Measurements from ENCODE around the gene MRPL24. TPM values are rescaled to one million over a fixed set of nuclear protein-coding genes. Genes with fewer than 3 reads are reported as not detected.

Gene MRPL24
- total and polyA plus RNA-seq, 2 of the 13 experiments (the other 11 are each of a cell fraction or from before 2014, with no cell fraction given), result 38.1 to 42.9 TPM

DNA sequence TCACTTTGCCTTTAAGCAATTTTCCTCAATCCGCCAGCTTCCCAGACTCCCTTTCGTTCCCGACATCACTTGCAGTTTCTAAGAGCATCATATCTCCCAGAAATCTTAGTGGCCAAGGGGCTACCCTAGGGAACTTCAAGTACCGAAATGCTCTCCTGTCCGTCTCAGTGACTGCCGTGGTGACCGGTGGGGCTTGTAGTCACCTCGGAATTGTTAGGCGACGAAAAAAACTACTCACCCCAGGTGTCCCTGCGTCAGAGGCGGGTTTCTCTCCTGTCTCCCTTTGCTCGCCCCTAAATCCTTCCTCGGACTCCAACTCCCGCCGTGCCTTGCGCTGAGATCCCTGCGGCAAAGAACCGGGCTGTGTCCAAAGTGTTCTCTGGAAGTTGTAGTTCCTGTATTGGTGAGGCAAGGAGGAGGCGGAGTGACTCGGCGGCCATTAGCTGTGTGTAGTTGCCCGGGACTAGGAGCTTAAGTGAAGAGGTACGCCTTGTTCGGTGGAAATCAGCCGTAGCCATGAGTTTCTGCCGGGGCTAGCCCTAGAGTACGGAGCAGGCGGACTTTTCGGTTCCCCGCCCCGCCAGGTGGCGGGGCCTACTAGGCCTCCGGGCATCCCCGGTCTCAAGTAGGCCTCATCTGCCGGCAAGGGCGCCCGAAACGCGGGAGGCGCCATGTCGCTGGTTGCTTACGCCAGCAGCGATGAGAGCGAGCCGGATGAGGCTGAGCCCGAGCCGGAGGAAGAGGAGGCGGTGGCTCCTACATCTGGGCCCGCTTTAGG, 26.4 kb upstream of the MRPL24 start, which contains the start of gene PRCC (continued):
- TF ChIP-seq, protein P1, sequence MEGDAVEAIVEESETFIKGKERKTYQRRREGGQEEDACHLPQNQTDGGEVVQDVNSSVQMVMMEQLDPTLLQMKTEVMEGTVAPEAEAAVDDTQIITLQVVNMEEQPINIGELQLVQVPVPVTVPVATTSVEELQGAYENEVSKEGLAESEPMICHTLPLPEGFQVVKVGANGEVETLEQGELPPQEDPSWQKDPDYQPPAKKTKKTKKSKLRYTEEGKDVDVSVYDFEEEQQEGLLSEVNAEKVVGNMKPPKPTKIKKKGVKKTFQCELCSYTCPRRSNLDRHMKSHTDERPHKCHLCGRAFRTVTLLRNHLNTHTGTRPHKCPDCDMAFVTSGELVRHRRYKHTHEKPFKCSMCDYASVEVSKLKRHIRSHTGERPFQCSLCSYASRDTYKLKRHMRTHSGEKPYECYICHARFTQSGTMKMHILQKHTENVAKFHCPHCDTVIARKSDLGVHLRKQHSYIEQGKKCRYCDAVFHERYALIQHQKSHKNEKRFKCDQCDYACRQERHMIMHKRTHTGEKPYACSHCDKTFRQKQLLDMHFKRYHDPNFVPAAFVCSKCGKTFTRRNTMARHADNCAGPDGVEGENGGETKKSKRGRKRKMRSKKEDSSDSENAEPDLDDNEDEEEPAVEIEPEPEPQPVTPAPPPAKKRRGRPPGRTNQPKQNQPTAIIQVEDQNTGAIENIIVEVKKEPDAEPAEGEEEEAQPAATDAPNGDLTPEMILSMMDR (CRISPR knock-in tag; IDR thresholded peaks at IDR 0.05), result no peak
- TF ChIP-seq KDM3A (CRISPR knock-in tag; IDR thresholded peaks at IDR 0.05; ENCODE audit: low read depth) (no peak; the same call in 1 of the 2 replicates), CREB3 (CRISPR knock-in tag; IDR thresholded peaks at IDR 0.05) (no peak), FOSL2 (CRISPR knock-in tag; IDR thresholded peaks at IDR 0.05) (peak; percentile 57), ZNF766 (CRISPR knock-in tag; IDR thresholded peaks at IDR 0.05; ENCODE audit: borderline replicate concordance) (peak; percentile 74; the same call in 1 of the 2 replicates), ELF1 (CRISPR knock-in tag; IDR thresholded peaks at IDR 0.05) (peak; percentile 92), ZNF503 (CRISPR knock-in tag; IDR thresholded peaks at IDR 0.05) (no peak), ZNF180 (CRISPR knock-in tag; IDR thresholded peaks at IDR 0.05; ENCODE audit: borderline replicate concordance, low read depth) (no peak; the same call in 1 of the 2 replicates), SNAPC5 (CRISPR knock-in tag; IDR thresholded peaks at IDR 0.05; ENCODE audit: borderline replicate concordance) (no peak), SMAD1 (CRISPR knock-in tag; IDR thresholded peaks at IDR 0.05; ENCODE audit: borderline replicate concordance, low read depth) (no peak), ZNF235 (CRISPR knock-in tag; IDR thresholded peaks at IDR 0.05; ENCODE audit: borderline replicate concordance) (no peak), RAD51 (IDR thresholded peaks at IDR 0.05; ENCODE audit: borderline replicate concordance) (no peak), SNAI1 (CRISPR knock-in tag; IDR thresholded peaks at IDR 0.05; ENCODE audit: borderline replicate concordance) (no peak), FOXA1 (IDR thresholded peaks at IDR 0.05) (no peak), FOXA1 (CRISPR knock-in tag; IDR thresholded peaks at IDR 0.05) (0 out of 2 replicates have a peak, but pooled peaks have one; percentile 10), MYPOP (CRISPR knock-in tag; IDR thresholded peaks at IDR 0.05) (no peak), ZFP37 (CRISPR knock-in tag; IDR thresholded peaks at IDR 0.05; ENCODE audit: borderline replicate concordance) (no peak), RNF2 (conservative IDR thresholded peaks at IDR 0.05; ENCODE audit: low read depth) (no peak), SOX13 (IDR thresholded peaks at IDR 0.05) (no peak), SOX13 (CRISPR knock-in tag; conservative IDR thresholded peaks at IDR 0.05 in 1 of 2, IDR thresholded peaks at IDR 0.05 in 1 of 2) (0 out of 4 replicates have a peak, but pooled peaks of 1 of the 2 experiments have one; percentile 10), PCBP1 (IDR thresholded peaks at IDR 0.05; ENCODE audit: borderline replicate concordance, low read depth, low read length) (peak; percentile 52; the same call in 1 of the 2 replicates), FOXC1 (CRISPR knock-in tag; IDR thresholded peaks at IDR 0.05; ENCODE audit: borderline replicate concordance) (peak; percentile 93; the same call in 1 of the 2 replicates), RARA (CRISPR knock-in tag; IDR thresholded peaks at IDR 0.05) (no peak), SRSF9 (IDR thresholded peaks at IDR 0.05; ENCODE audit: borderline replicate concordance, insufficient read depth, low read depth, low read length, poor library complexity, severe bottlenecking) (no peak)

Data from HepG2 (cell line).